Effector memory CD4-positive, alpha-beta T cell (primary cell): ENCODE measurements around the gene HERPUD2.

Source experiments
- DNase-seq, 3 donors: peaks; one replicate each; pipeline ENCODE4 v3.0.0-alpha.2; 2020
- H3K27ac ChIP-seq: 2 replicates; pipeline ENCODE4 v1.7.0; 2013; ENCODE audit warnings: mild to moderate bottlenecking, low read length, moderate library complexity; ENCODE audit not compliant: insufficient read depth, poor library complexity, severe bottlenecking
- H3K27me3 ChIP-seq: replicated peaks from 2 replicates; pipeline ENCODE4 v1.7.0; 2013; ENCODE audit warnings: mild to moderate bottlenecking, low read length; ENCODE audit not compliant: insufficient read depth, control insufficient read depth, poor library complexity, severe bottlenecking
- H3K36me3 ChIP-seq: 2 replicates; pipeline ENCODE4 v1.7.0; 2013; ENCODE audit warnings: mild to moderate bottlenecking, low read length, moderate library complexity; ENCODE audit not compliant: control insufficient read depth, insufficient read depth
- H3K4me1 ChIP-seq: 2 replicates; pipeline ENCODE4 v1.7.0; 2013; ENCODE audit warnings: low read length, mild to moderate bottlenecking; ENCODE audit not compliant: control insufficient read depth, insufficient read depth, poor library complexity, severe bottlenecking
- H3K4me3 ChIP-seq: 2 replicates; pipeline ENCODE4 v1.7.0; 2013; ENCODE audit warnings: low read length, low read depth, mild to moderate bottlenecking; ENCODE audit not compliant: insufficient read depth, poor library complexity, severe bottlenecking
- H3K9me3 ChIP-seq: 2 replicates; pipeline ENCODE4 v1.7.0; 2013; ENCODE audit warnings: mild to moderate bottlenecking, low read length, moderate library complexity; ENCODE audit not compliant: control insufficient read depth

Gene HERPUD2

GRCh38 chr7:35725280-35725680, 30.3 kb upstream of the HERPUD2 start:
- Histone ChIP-seq H3K27ac (peak overlapping the region; percentile 27), H3K4me1 (peaks cover 12% of the 10 kb centered on the region), H3K36me3 (no peaks in the 10 kb centered on the region), H3K27me3 (no peaks in the 10 kb centered on the region), H3K4me3 (no peak overlapping the region), H3K9me3 (no peaks in the 10 kb centered on the region)
- DNase-seq, result peak; percentile 53 to 76 (median 71)

- Histone ChIP-seq H3K27me3 (no peaks in the 10 kb centered on the region), H3K9me3 (no peaks in the 10 kb centered on the region), H3K36me3 (no peaks in the 10 kb centered on the region), H3K27ac (no peak overlapping the region), H3K4me1 (peaks cover 12% of the 10 kb centered on the region), H3K4me3 (no peak overlapping the region)
- no peak for DNase-seq
Measured at GRCh38 chr7:35723011-35723410, 28.1 kb upstream of the HERPUD2 start.

GRCh38 chr7:35722054-35722849, 27.3 kb upstream of the HERPUD2 start:
- Histone ChIP-seq H3K27ac (no peak overlapping the region), H3K4me3 (no peak overlapping the region), H3K4me1 (peaks cover 12% of the 10 kb centered on the region), H3K36me3 (no peaks in the 10 kb centered on the region), H3K27me3 (no peaks in the 10 kb centered on the region), H3K9me3 (no peaks in the 10 kb centered on the region)
- DNase-seq, result no peak

- no peaks in the 10 kb centered on the region for H3K36me3 ChIP-seq
- DNase-seq, result no peak
- H3K27me3 ChIP-seq, result no peaks in the 10 kb centered on the region
- no peak overlapping the region for H3K27ac ChIP-seq
- no peaks in the 10 kb centered on the region for H3K9me3 ChIP-seq
- no peak overlapping the region for H3K4me3 ChIP-seq
- H3K4me1 ChIP-seq, result peaks cover 9% of the 10 kb centered on the region
Measured at GRCh38 chr7:35721288-35721687, 26.4 kb upstream of the HERPUD2 start.

DNA sequence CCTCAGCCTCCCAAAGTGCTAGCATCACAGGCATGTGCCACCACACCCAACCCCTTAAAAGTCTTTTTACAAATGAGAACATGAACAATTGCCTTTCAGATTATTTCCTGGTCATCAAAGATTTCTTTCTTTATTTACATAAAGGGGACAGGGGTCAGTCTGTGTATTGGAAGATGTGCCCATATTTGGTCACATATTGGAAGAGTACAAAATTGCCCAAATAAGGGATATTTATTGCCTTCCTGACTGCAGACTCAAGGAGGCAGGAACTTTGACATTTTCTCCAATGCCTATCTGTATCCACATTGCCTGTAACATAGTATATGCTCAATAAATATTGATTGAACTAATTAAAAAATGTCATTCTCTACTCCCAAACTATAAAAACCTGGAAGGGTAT, 25.9 kb upstream of the HERPUD2 start:
- no peak for DNase-seq
- H3K36me3 ChIP-seq, result no peaks in the 10 kb centered on the region

GRCh38 chr7:35720032-35720431, 25.1 kb upstream of the HERPUD2 start:
- H3K36me3 ChIP-seq, result no peaks in the 10 kb centered on the region

More for the DNA sequence above, 25.9 kb upstream of the HERPUD2 start:
- Histone ChIP-seq H3K9me3 (no peaks in the 10 kb centered on the region), H3K27me3 (no peaks in the 10 kb centered on the region), H3K27ac (no peak overlapping the region), H3K4me3 (no peak overlapping the region), H3K4me1 (peaks cover 5% of the 10 kb centered on the region)

GRCh38 chr7:35718047-35718446, 23.1 kb upstream of the HERPUD2 start:
- H3K27ac ChIP-seq, result no peak overlapping the region
- no peaks in the 10 kb centered on the region for H3K9me3 ChIP-seq
- no peaks in the 10 kb centered on the region for H3K27me3 ChIP-seq
- H3K4me3 ChIP-seq, result no peak overlapping the region
- H3K36me3 ChIP-seq, result no peaks in the 10 kb centered on the region
- H3K4me1 ChIP-seq, result no peaks in the 10 kb centered on the region
- no peak for DNase-seq

More at GRCh38 chr7:35720032-35720431, 25.1 kb upstream of the HERPUD2 start:
- Histone ChIP-seq H3K4me1 (peaks cover 3% of the 10 kb centered on the region), H3K9me3 (no peaks in the 10 kb centered on the region), H3K27me3 (no peaks in the 10 kb centered on the region), H3K4me3 (no peak overlapping the region), H3K27ac (no peak overlapping the region)
- DNase-seq, result no peak

DNA sequence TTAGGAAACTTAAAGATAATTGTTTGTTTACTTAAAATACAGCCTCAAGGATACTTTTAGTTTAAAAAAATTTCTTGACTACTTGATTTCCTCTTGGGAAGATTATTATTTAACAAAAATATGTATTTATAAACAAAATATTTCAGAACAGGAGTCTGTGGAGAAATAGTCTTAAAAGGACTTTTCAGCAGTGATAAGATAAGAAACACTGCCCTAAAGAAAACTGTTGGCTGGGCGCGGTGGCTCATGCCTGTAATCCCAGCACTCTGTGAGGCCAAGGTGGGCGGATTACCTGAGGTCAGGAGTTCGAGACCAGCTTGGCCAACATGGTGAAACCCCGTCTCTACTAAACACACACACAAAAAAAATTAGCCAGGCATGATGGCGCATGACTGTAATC, 22.6 kb upstream of the HERPUD2 start:
- H3K27ac ChIP-seq, result no peak overlapping the region
- H3K9me3 ChIP-seq, result no peaks in the 10 kb centered on the region
- DNase-seq, result no peak
- H3K36me3 ChIP-seq, result no peaks in the 10 kb centered on the region
- H3K4me3 ChIP-seq, result no peak overlapping the region
- no peaks in the 10 kb centered on the region for H3K4me1 ChIP-seq
- H3K27me3 ChIP-seq, result no peaks in the 10 kb centered on the region

- no peaks in the 10 kb centered on the region for H3K9me3 ChIP-seq
- no peaks in the 10 kb centered on the region for H3K36me3 ChIP-seq
- DNase-seq, result no peak
- no peaks in the 10 kb centered on the region for H3K27me3 ChIP-seq
- no peak overlapping the region for H3K4me3 ChIP-seq
- H3K4me1 ChIP-seq, result no peaks in the 10 kb centered on the region
- H3K27ac ChIP-seq, result no peak overlapping the region
Measured at GRCh38 chr7:35717013-35717412, 22.1 kb upstream of the HERPUD2 start.

GRCh38 chr7:35716038-35716803, 21.3 kb upstream of the HERPUD2 start:
- Histone ChIP-seq H3K36me3 (no peaks in the 10 kb centered on the region), H3K9me3 (no peaks in the 10 kb centered on the region), H3K27me3 (no peaks in the 10 kb centered on the region), H3K27ac (no peak overlapping the region), H3K4me3 (no peak overlapping the region), H3K4me1 (no peaks in the 10 kb centered on the region)
- DNase-seq, result no peak
